Adrenal gland (tissue), 5 donors: Measurements from ENCODE around the gene HSPA12A.

Source experiments
- POLR2A ChIP-seq, 2 donors: fragments of 450-650 bp; IDR thresholded peaks; one replicate each; pipeline ENCODE4 v1.6.1; 2017; ENCODE audit warnings: antibody characterized with exemption in 2 of 2, mild to moderate bottlenecking in 2 of 2, moderate library complexity in 1 of 2
- TF ChIP-seq, protein P1 (sequence below), 6 experiments: fragments of 450-650 bp in 4 of 6; fragments of 200-600 bp in 2 of 6; sonication (generic) in 1 of 6; IDR thresholded peaks; 1 replicate in 5 of 6; 2 replicates in 1 of 6; pipeline versions ENCODE4 v1.5.1 to v1.8.0; 2016 to 2021; ENCODE audit warnings: antibody characterized with exemption in 6 of 6, mild to moderate bottlenecking in 2 of 6, moderate library complexity in 1 of 6
- donor health status: DM: no; HTN: no; CAD: no.

DNA sequence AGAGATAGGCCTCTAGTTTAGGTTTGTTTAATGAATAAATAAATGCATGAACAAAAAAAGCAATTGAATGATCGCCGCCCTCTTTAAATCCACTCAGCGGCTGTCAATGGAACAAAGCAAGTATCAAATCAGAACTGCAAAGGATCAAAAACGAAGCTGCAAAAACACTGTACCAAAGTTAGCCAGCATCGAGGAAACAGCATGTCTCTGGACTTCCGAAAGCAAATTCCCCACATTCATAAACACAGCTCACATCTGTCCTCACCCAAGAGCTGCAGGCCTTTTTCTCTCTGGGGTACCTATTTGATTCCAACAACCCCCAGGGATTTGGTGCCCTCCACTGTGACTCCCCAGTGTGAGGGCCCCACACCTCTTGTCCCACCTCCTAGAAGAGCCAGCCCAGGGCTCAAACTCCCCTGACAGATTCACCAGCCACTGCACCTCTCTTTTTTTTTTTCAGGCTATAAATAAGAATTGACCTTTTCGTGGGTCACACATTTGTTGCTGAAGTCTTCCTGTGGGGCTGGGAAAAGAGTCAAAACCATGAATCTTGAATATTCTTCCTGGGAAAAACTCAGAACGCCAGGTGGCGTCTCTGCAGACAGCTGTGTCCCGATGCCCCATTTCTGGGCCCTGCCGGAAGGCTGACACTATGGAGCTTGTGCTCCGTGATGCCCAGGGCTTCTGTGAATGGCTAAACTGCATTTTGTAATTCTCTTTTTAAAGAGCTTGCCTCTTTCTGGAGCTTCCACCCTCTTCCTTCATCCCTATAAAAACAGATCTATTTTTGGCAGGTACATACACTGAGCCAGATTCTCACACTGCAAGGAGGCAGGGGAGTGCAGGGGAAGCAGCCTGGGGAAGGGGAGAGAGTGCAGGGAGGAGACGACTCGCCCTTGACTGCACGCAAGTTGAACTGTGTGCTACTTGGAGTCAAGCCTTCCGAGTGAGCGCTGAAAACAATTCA is 51.7 kb downstream of the HSPA12A start:
- TF ChIP-seq POLR2A (IDR thresholded peaks at IDR 0.05): no peak
- TF ChIP-seq, protein P1, sequence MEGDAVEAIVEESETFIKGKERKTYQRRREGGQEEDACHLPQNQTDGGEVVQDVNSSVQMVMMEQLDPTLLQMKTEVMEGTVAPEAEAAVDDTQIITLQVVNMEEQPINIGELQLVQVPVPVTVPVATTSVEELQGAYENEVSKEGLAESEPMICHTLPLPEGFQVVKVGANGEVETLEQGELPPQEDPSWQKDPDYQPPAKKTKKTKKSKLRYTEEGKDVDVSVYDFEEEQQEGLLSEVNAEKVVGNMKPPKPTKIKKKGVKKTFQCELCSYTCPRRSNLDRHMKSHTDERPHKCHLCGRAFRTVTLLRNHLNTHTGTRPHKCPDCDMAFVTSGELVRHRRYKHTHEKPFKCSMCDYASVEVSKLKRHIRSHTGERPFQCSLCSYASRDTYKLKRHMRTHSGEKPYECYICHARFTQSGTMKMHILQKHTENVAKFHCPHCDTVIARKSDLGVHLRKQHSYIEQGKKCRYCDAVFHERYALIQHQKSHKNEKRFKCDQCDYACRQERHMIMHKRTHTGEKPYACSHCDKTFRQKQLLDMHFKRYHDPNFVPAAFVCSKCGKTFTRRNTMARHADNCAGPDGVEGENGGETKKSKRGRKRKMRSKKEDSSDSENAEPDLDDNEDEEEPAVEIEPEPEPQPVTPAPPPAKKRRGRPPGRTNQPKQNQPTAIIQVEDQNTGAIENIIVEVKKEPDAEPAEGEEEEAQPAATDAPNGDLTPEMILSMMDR (IDR thresholded peaks at IDR 0.05): peak; percentile 19 to 68 (median 56)
